Spleen (tissue), 13 donors: ENCODE measurements around the gene SURF1. TPM values are rescaled to one million over a fixed set of nuclear protein-coding genes. Genes with fewer than 3 reads are reported as not detected.

Source experiments
- DNase-seq: peaks from one replicate; pipeline ENCODE4 v3.0.0-alpha.2; 2020
- H3K27ac ChIP-seq, 8 donors: fragments of 200-600 bp; sonication (generic) in 7 of 8; 1 replicate in 4 of 8; 2 replicates in 4 of 8; pipeline versions ENCODE4 v1.5.0 to v1.8.0; 2016 to 2021; ENCODE audit warnings: inconsistent platforms in 4 of 8, mild to moderate bottlenecking in 4 of 8, moderate library complexity in 1 of 8
- H3K27me3 ChIP-seq, 7 donors: fragments of 200-600 bp; sonication (generic) in 6 of 7; replicated peaks in 1 of 7; 1 replicate in 4 of 7; 2 replicates in 3 of 7; pipeline versions ENCODE4 v1.5.0 to v1.8.0; 2016 to 2021; ENCODE audit warnings: inconsistent platforms in 3 of 7, mild to moderate bottlenecking in 1 of 7
- H3K36me3 ChIP-seq, 6 donors: fragments of 200-600 bp; sonication (generic) in 5 of 6; 1 replicate in 4 of 6; 2 replicates in 2 of 6; pipeline versions ENCODE4 v1.5.0 to v1.8.0; 2016 to 2021; ENCODE audit warnings: inconsistent platforms in 2 of 6
- H3K4me1 ChIP-seq, 6 donors: fragments of 200-600 bp; sonication (generic) in 5 of 6; 1 replicate in 3 of 6; 2 replicates in 3 of 6; pipeline versions ENCODE4 v1.5.0 to v1.8.0; 2016 to 2021; ENCODE audit warnings: inconsistent platforms in 3 of 6
- H3K4me3 ChIP-seq, 8 donors: fragments of 200-600 bp; sonication (generic) in 7 of 8; 1 replicate in 4 of 8; 2 replicates in 4 of 8; pipeline versions ENCODE4 v1.5.0 to v1.8.0; 2016 to 2021; ENCODE audit warnings: inconsistent platforms in 4 of 8, mild to moderate bottlenecking in 4 of 8, moderate library complexity in 2 of 8
- H3K9me3 ChIP-seq, 8 donors: fragments of 200-600 bp; sonication (generic) in 7 of 8; 1 replicate in 4 of 8; 2 replicates in 4 of 8; pipeline versions ENCODE4 v1.5.0 to v1.8.0; 2016 to 2021; ENCODE audit warnings: inconsistent platforms in 4 of 8
- POLR2A ChIP-seq, 3 donors: fragments of 450-650 bp; IDR thresholded peaks; one replicate each; pipeline ENCODE4 v1.5.1; 2017; ENCODE audit warnings: antibody characterized with exemption in 3 of 3, mild to moderate bottlenecking in 1 of 3
- POLR2AphosphoS5 ChIP-seq, 3 donors: sonication (generic); formaldehyde crosslinking; IDR thresholded peaks; one replicate each; pipeline ENCODE4 v1.5.1; 2017; ENCODE audit warnings: antibody characterized with exemption in 3 of 3
- WGBS, 5 donors: extraction: QIAGEN DNeasy Blood & Tissue Kit in 3 of 5; methylation state at CpG; one replicate each; pipeline versions ENCODE4 v1.1.5 to v1.1.7; 2013 to 2018; 5-methylcytosine and 5-hydroxymethylcytosine counted together
- intact Hi-C: fragments of 100-400 bp; cut with DNase I; formaldehyde crosslinking; loops from one replicate; pipeline ENCODE4 v1.15.0; 2023; ENCODE audit warnings: low total_unique reads
- long read RNA-seq, 2 donors: transcript quantifications; one replicate each; lab custom pipeline, GENCODE V29; 2026
- polyA plus RNA-seq, 3 donors: library from polyadenylated mRNA; stranded (reverse); fragments of 200-250 nt; gene quantifications; one replicate each; pipeline ENCODE4 v1.2.1, GENCODE V29; 2013
- total RNA-seq, 7 donors: library from RNA; depleted of rRNA in 3 of 7; stranded (reverse); fragments of >200 nt in 3 of 7; fragmentation: NEBNext Ultra II Directional in 4 of 7; extraction: Animal tissue kit (Norgen Biotek cat#: 25700) in 4 of 7; gene quantifications; one replicate each; pipeline versions ENCODE4 v1.1.0 to v1.2.1, GENCODE V29; 2016 to 2021
- TF ChIP-seq, protein P1 (sequence below), 11 experiments: fragments of 200-600 bp in 7 of 11; fragments of 450-650 bp in 4 of 11; sonication (generic) in 4 of 11; IDR thresholded peaks in 8 of 11; conservative IDR thresholded peaks in 3 of 11; 1 replicate in 7 of 11; 2 replicates in 4 of 11; pipeline versions ENCODE4 v1.4.0 to v1.8.0; 2016 to 2021; ENCODE audit warnings: antibody characterized with exemption in 11 of 11, inconsistent platforms in 4 of 11, mild to moderate bottlenecking in 1 of 11
- donor health status: healthy with polysubstance abuse.
- donor health status: DM: no; HTN: no; CAD: no; lungs with moderate emphysema.
- donor health status: DM: no; HTN: no; CAD: no.
- donor health status: Bipolar disorder and iron deficiency.
- donor health status: healthy.
- donor health status: DM: no; HTN: no; CAD: no.
- donor health status: DM: yes; HTN: yes; CAD: no.

The SURF1 gene, protein sequence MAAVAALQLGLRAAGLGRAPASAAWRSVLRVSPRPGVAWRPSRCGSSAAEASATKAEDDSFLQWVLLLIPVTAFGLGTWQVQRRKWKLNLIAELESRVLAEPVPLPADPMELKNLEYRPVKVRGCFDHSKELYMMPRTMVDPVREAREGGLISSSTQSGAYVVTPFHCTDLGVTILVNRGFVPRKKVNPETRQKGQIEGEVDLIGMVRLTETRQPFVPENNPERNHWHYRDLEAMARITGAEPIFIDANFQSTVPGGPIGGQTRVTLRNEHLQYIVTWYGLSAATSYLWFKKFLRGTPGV
- total RNA-seq (10 to 100 TPM; 31.4 to 37.7 (median 35.6) TPM), polyA plus RNA-seq (10 to 100 TPM; 72.0 to 75.6 (median 72.5) TPM)
- long read RNA-seq, donor 1, transcript SURF1-201 (9 exons, 1,093 nt): major isoform, 12 of 12 reads
- long read RNA-seq, donor 1, partial matches to known transcripts: 0 of 12 reads
- long read RNA-seq, donor 1, other reads (novel, unspliced or antisense): 0 of 12 reads
- long read RNA-seq, donor 2, transcript SURF1-201 (9 exons, 1,093 nt): major isoform, 11 of 14 reads
- long read RNA-seq, donor 2, partial matches to known transcripts: 0 of 14 reads
- long read RNA-seq, donor 2, other reads (novel, unspliced or antisense): 0 of 14 reads

DNA sequence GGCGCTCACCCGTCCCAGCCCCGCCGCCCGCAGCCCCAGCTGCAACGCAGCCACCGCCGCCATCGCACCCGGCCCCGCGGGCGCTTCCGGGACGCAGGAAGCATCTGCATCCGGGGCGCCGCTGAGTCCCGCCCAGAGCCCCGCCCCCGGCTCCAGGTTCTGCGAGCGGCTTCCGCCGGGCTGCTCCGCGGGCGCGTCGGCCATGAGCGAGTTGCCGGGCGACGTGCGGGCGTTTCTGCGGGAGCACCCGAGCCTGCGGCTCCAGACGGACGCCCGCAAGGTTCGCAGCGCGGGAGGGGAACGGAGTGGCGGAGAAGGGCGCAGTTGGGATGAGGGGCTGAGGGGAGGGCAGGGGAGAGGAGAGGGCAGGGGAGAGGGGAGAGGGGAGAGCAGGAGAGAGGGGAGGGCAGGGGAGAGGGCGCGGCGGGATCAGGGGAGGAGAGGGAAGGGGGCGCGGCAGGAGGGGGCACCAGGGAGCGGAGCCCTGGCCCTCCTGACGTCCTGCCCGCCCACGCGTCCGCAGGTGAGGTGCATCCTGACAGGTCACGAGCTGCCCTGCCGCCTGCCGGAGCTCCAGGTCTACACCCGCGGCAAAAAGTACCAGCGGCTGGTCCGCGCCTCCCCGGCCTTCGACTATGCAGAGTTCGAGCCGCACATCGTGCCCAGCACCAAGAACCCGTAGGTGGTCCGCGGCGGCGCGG, at the start of gene SURF1, which contains the start of gene SURF2:
SURF1 (minus strand) TSS at position 97 of the 701 bp plus-strand sequence; CDS start at position 63, 34 bp downstream.
SURF2 (plus strand) TSS at position 160 of the 701 bp plus-strand sequence; CDS start at position 203, 43 bp downstream.
- Histone ChIP-seq H3K27me3 (no peaks in the 10 kb centered on the region), H3K27ac (peak within 1 kb of the TSS; percentile 61 to 91 (median 84)), H3K4me3 (peak within 1 kb of the TSS; percentile 77 to 96 (median 84)), H3K36me3 (peaks cover 2 to 72% (median 45%) of the 10 kb centered on the region in 6 donors), H3K4me1 (peaks cover 20 to 90% (median 54%) of the 10 kb centered on the region in 6 donors), H3K9me3 (no peaks in the 10 kb centered on the region)
- WGBS, 5 donors: 0 to 3% (median 2%) methylated on average over 45 to 78 of the region's 78 CpGs
- TF ChIP-seq, protein P1, sequence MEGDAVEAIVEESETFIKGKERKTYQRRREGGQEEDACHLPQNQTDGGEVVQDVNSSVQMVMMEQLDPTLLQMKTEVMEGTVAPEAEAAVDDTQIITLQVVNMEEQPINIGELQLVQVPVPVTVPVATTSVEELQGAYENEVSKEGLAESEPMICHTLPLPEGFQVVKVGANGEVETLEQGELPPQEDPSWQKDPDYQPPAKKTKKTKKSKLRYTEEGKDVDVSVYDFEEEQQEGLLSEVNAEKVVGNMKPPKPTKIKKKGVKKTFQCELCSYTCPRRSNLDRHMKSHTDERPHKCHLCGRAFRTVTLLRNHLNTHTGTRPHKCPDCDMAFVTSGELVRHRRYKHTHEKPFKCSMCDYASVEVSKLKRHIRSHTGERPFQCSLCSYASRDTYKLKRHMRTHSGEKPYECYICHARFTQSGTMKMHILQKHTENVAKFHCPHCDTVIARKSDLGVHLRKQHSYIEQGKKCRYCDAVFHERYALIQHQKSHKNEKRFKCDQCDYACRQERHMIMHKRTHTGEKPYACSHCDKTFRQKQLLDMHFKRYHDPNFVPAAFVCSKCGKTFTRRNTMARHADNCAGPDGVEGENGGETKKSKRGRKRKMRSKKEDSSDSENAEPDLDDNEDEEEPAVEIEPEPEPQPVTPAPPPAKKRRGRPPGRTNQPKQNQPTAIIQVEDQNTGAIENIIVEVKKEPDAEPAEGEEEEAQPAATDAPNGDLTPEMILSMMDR (IDR thresholded peaks at IDR 0.05 in 8 of 11, conservative IDR thresholded peaks at IDR 0.05 in 3 of 11): peak in 1 of 11 experiments; percentile 22
- TF ChIP-seq POLR2AphosphoS5 (IDR thresholded peaks at IDR 0.05) (peak; percentile 92 to 93 (median 93)), POLR2A (IDR thresholded peaks at IDR 0.05) (peak in 1 of 3 donors; percentile 52)
- peak; percentile 98 for DNase-seq
- intact Hi-C loops: no loop called here

DNA sequence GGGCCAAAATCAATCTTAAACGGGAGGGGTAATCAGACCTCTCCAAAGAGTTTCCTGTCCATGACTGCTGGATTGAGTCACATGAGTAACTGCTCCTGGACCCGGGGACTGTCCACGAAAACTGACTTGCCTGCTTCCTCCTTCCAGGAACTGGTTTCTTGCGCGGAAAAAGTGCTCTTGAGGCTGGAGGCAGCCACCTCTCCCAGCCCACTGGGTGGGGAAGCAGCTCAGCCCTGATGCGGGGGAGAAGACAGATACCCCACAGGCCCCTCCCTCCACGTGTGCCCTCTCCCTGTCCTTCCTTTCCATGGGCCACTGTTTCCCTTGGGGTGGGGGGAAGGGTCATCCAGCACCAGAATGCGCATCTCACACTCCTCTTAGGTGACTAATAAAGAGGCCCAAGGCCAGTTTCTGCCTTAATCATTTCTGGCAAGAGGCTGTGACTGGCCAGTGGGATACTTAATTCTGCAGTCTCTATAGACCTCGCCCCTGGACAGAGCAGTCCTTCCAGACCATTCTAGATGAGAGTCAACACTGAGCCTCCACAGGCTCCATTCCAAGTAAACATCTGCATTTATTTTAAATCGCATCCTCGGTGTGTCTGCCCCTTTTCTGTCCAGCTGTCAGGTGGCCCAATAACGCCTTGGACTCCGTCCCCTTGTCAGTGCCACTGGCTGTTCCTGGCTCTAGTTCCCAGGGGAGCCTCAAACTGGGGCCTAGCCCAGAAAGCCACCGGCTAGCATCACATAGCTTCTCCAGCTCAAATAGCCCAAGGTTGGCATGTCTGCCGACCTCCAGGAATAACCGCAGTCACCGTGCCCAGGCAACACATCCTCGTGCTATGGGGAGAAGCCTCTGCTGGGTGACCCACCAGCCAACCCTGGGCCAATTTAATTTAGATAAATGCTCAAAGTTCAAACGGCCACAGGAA, 49.5 kb upstream of the SURF1 start:
- Histone ChIP-seq H3K4me1 (peaks cover 0 to 12% (median 2%) of the 10 kb centered on the region in 6 donors), H3K9me3 (no peaks in the 10 kb centered on the region), H3K36me3 (peaks cover 0 to 92% (median 61%) of the 10 kb centered on the region in 6 donors), H3K27ac (no peak overlapping the region), H3K4me3 (no peak overlapping the region), H3K27me3 (no peaks in the 10 kb centered on the region)
- no peak for DNase-seq
- intact Hi-C loops: loop anchor here (2.0 to 10.0 kb wide), 2 partner anchors 81 to 221 kb away; no protein-coding TSS in a partner anchor
- no peak for TF ChIP-seq POLR2AphosphoS5 (IDR thresholded peaks at IDR 0.05)
- TF ChIP-seq, protein P1 (IDR thresholded peaks at IDR 0.05 in 8 of 11, conservative IDR thresholded peaks at IDR 0.05 in 3 of 11): no peak
- no peak for TF ChIP-seq POLR2A (IDR thresholded peaks at IDR 0.05)
- 78 to 91% (median 82%) methylated on average over 18 to 19 of the region's 19 CpGs for WGBS, 5 donors

DNA sequence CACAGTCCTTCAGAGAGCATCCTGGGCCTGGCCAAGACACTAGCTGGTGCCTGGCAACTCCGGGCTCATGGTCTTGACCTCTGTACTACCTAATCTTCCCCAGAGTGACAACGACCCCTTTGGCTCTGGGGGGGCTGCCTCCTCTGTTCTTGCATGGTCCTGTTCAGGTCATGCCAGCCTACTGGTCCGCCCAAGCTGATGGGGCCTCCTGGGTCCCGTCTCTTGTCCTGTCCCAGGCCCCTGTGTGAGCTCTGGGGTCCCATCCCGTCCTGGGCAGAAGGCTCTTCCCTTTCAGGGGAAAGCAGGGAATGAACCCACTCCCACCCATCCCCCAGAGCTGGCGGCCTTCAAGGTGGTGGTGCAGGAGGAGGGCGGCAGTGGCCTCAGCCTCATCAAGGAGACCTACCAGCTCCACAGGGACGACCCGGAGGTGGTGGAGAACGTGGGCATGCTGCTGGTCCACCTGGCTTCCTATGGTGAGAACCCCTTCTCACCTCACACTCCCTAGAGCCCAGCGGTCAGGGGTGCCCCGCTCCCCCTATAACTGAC, 48.2 kb upstream of the SURF1 start:
- intact Hi-C loops: loop anchor here (10.0 kb wide), 1 partner anchor 220 kb away; no protein-coding TSS in a partner anchor
- no peaks in the 10 kb centered on the region for H3K9me3 ChIP-seq
- TF ChIP-seq POLR2AphosphoS5 (IDR thresholded peaks at IDR 0.05) (peak in 1 of 3 donors; percentile 42), POLR2A (IDR thresholded peaks at IDR 0.05) (no peak)
- TF ChIP-seq, protein P1 (IDR thresholded peaks at IDR 0.05 in 8 of 11, conservative IDR thresholded peaks at IDR 0.05 in 3 of 11): peak in 1 of 11 experiments; percentile 4
- no peak overlapping the region for H3K27ac ChIP-seq
- peaks cover 0 to 87% (median 49%) of the 10 kb centered on the region in 6 donors for H3K36me3 ChIP-seq
- no peak for DNase-seq
- H3K4me3 ChIP-seq: no peak overlapping the region
- no peaks in the 10 kb centered on the region for H3K27me3 ChIP-seq
- peaks cover 0 to 12% (median 2%) of the 10 kb centered on the region in 6 donors for H3K4me1 ChIP-seq
- 85 to 95% (median 89%) methylated on average over 9 to 12 of the region's 12 CpGs for WGBS, 5 donors
